Activated CD4-positive, CD25-positive, alpha-beta regulatory T cell (primary cell): ENCODE measurements around the gene SCARB2.

ENCODE experiments used
- DNase-seq, 4 experiments: peaks; one replicate each; lab custom pipeline; 2025; lab: John Stamatoyannopoulos, UW

The SCARB2 gene

GRCh38 chr4:76198411-76199237 lies 15.0 kb downstream of the SCARB2 start:
- no peak for DNase-seq

GRCh38 chr4:76197971-76198410 lies 15.6 kb downstream of the SCARB2 start:
- DNase-seq = no peak

GRCh38 chr4:76197031-76197743 lies 16.4 kb downstream of the SCARB2 start:
- no peak for DNase-seq

- no peak for DNase-seq
Measured at GRCh38 chr4:76196376-76196775, 17.2 kb downstream of the SCARB2 start.

GRCh38 chr4:76195326-76195725 lies 18.3 kb downstream of the SCARB2 start:
- no peak for DNase-seq

GRCh38 chr4:76194325-76194724 lies 19.3 kb downstream of the SCARB2 start:
- no peak for DNase-seq

GRCh38 chr4:76192236-76192635 lies 21.4 kb downstream of the SCARB2 start:
- no peak for DNase-seq

GRCh38 chr4:76188557-76188956 lies 25.1 kb downstream of the SCARB2 start:
- no peak for DNase-seq

GRCh38 chr4:76188149-76188548 lies 25.5 kb downstream of the SCARB2 start:
- no peak for DNase-seq

- DNase-seq = no peak
Measured at GRCh38 chr4:76187152-76187551, 26.5 kb downstream of the SCARB2 start.

GRCh38 chr4:76182463-76182862 lies 31.2 kb downstream of the SCARB2 start:
- no peak for DNase-seq

GRCh38 chr4:76179398-76180318 lies 34.0 kb downstream of the SCARB2 start:
- DNase-seq = peak; percentile 59 to 70 (median 67)

GRCh38 chr4:76178296-76178695 lies 35.3 kb downstream of the SCARB2 start:
- DNase-seq = no peak

- DNase-seq = no peak
Measured at GRCh38 chr4:76177709-76178108, 35.9 kb downstream of the SCARB2 start.

- no peak for DNase-seq
Measured at GRCh38 chr4:76175336-76175735, 38.3 kb downstream of the SCARB2 start.

GRCh38 chr4:76174216-76174615 lies 39.4 kb downstream of the SCARB2 start:
- no peak for DNase-seq

- no peak for DNase-seq
Measured at GRCh38 chr4:76168688-76169087, 44.9 kb downstream of the SCARB2 start.

GRCh38 chr4:76166480-76166879 lies 47.1 kb downstream of the SCARB2 start:
- DNase-seq = no peak

- no peak for DNase-seq
Measured at GRCh38 chr4:76160355-76160754, 53.3 kb downstream of the SCARB2 start.

GRCh38 chr4:76156635-76157034 lies 57.0 kb downstream of the SCARB2 start:
- no peak for DNase-seq

- no peak for DNase-seq
Measured at GRCh38 chr4:76155979-76156378, 57.6 kb downstream of the SCARB2 start.

GRCh38 chr4:76153356-76153755 lies 60.3 kb downstream of the SCARB2 start:
- DNase-seq = no peak
